SK-N-MC (cell line): ENCODE data around the gene NTF3.

Source experiments
- EZH2 ChIP-seq: fragments of 200-600 bp; sonication (generic); IDR thresholded peaks from one replicate; pipeline ENCODE4 v1.6.1; 2017; ENCODE audit warnings: antibody characterized with exemption
- POLR2AphosphoS5 ChIP-seq: IDR thresholded peaks from 2 replicates; pipeline ENCODE4 v1.6.1; 2012; ENCODE audit warnings: mild to moderate bottlenecking, low read depth, low read length, borderline replicate concordance

GRCh38 chr12:5487948-5488625 lies 56.2 kb downstream of the NTF3 start:
- TF ChIP-seq POLR2AphosphoS5 (no peak), EZH2 (no peak)
